Gastrocnemius medialis (tissue), 4 donors: ENCODE measurements around the gene EPN3. TPM values are rescaled to one million over a fixed set of nuclear protein-coding genes. Genes with fewer than 3 reads are reported as not detected.

Experiments used
- ATAC-seq, 2 donors: fragments of 150-250 bp; one replicate each; pipeline ENCODE4 v1.9.1; 2016
- DNase-seq, 2 donors: peaks; one replicate each; pipeline ENCODE4 v3.0.0-alpha.2; 2019
- H3K27ac ChIP-seq, 4 donors: fragments of 200-600 bp; sonication (generic); 1 replicate in 1 of 4; 2 replicates in 3 of 4; pipeline ENCODE4 v1.5.1; 2016 to 2018; ENCODE audit warnings: mild to moderate bottlenecking in 2 of 4, moderate library complexity in 1 of 4
- H3K27me3 ChIP-seq, 3 donors: fragments of 200-600 bp; sonication (generic) in 2 of 3; 1 replicate in 1 of 3; 2 replicates in 2 of 3; pipeline versions ENCODE4 v1.5.1 to v1.6.0; 2016 to 2019; ENCODE audit warnings: mild to moderate bottlenecking in 1 of 3, moderate library complexity in 1 of 3
- H3K36me3 ChIP-seq, 2 donors: fragments of 200-600 bp; sonication (generic) in 1 of 2; one replicate each; pipeline ENCODE4 v1.5.1; 2017 to 2018
- H3K4me1 ChIP-seq, 2 donors: fragments of 200-600 bp; sonication (generic) in 1 of 2; one replicate each; pipeline ENCODE4 v1.5.1; 2016 to 2017; ENCODE audit warnings: mild to moderate bottlenecking in 2 of 2
- H3K4me3 ChIP-seq, 4 donors: fragments of 200-600 bp; sonication (generic) in 3 of 4; 1 replicate in 1 of 4; 2 replicates in 3 of 4; pipeline ENCODE4 v1.5.1; 2016 to 2019; ENCODE audit warnings: mild to moderate bottlenecking in 2 of 4
- H3K9me3 ChIP-seq, 3 donors: fragments of 200-600 bp; sonication (generic) in 2 of 3; 1 replicate in 1 of 3; 2 replicates in 2 of 3; pipeline ENCODE4 v1.5.1; 2016 to 2019
- CTCF ChIP-seq, 5 experiments: fragments of 450-650 bp in 3 of 5; fragments of 200-600 bp in 2 of 5; sonication (generic) in 2 of 5; IDR thresholded peaks in 4 of 5; conservative IDR thresholded peaks in 1 of 5; 1 replicate in 4 of 5; 2 replicates in 1 of 5; pipeline ENCODE4 v1.5.1; 2016 to 2019; ENCODE audit warnings: antibody characterized with exemption in 5 of 5, mild to moderate bottlenecking in 3 of 5, moderate library complexity in 3 of 5
- POLR2A ChIP-seq, 2 donors: fragments of 450-650 bp; IDR thresholded peaks; one replicate each; pipeline ENCODE4 v1.6.1; 2017; ENCODE audit warnings: antibody characterized with exemption in 2 of 2, mild to moderate bottlenecking in 2 of 2, moderate library complexity in 2 of 2
- in situ Hi-C, 4 donors: fragments of 200-750 bp; cut with MboI; loops; one replicate each; pipeline versions ENCODE4 v1.15.0 to v1.8.0; 2017; ENCODE audit warnings: low sequenced_read_pairs in 4 of 4
- intact Hi-C: fragments of 100-400 bp; cut with DNase I; formaldehyde crosslinking; loops from one replicate; pipeline ENCODE4 v1.15.1; 2023; ENCODE audit warnings: low total_unique reads
- total RNA-seq, 4 donors: library from RNA; depleted of rRNA; stranded (reverse); fragments of >200 nt; gene quantifications; one replicate each; pipeline versions ENCODE4 v1.1.0 to v1.2.3, GENCODE V29; 2016

The EPN3 gene
- total RNA-seq, 4 donors from 2014 or later: not detected

GRCh38 chr17:50563092-50563511 lies 30.6 kb downstream of the EPN3 start:
- intact Hi-C loops: no loop called here
- no peak for ATAC-seq
- no peak for TF ChIP-seq CTCF (IDR thresholded peaks at IDR 0.05 in 4 of 5, conservative IDR thresholded peaks at IDR 0.05 in 1 of 5)
- no peak for TF ChIP-seq POLR2A (IDR thresholded peaks at IDR 0.05)

GRCh38 chr17:50564916-50565315 lies 32.4 kb downstream of the EPN3 start:
- Histone ChIP-seq H3K27ac (no peak overlapping the region), H3K36me3 (no peaks in the 10 kb centered on the region), H3K27me3 (peaks cover 45 to 70% (median 60%) of the 10 kb centered on the region in 3 donors), H3K4me3 (no peak overlapping the region), H3K9me3 (no peaks in the 10 kb centered on the region), H3K4me1 (peaks cover 4 to 19% of the 10 kb centered on the region in 2 donors)
- no peak for TF ChIP-seq CTCF (IDR thresholded peaks at IDR 0.05 in 4 of 5, conservative IDR thresholded peaks at IDR 0.05 in 1 of 5)
- TF ChIP-seq POLR2A (IDR thresholded peaks at IDR 0.05): no peak
- ATAC-seq (no peak), DNase-seq (peak in 1 of 2 donors; percentile 50)
- intact Hi-C loops: no loop called here
- in situ Hi-C loops: no loop called here

More at GRCh38 chr17:50563092-50563511, 30.6 kb downstream of the EPN3 start:
- H3K4me1 ChIP-seq: peaks cover 14 to 32% of the 10 kb centered on the region in 2 donors
- no peaks in the 10 kb centered on the region for H3K36me3 ChIP-seq
- no peak overlapping the region for H3K4me3 ChIP-seq
- no peaks in the 10 kb centered on the region for H3K9me3 ChIP-seq
- peaks cover 58 to 86% (median 76%) of the 10 kb centered on the region in 3 donors for H3K27me3 ChIP-seq
- no peak overlapping the region for H3K27ac ChIP-seq
- DNase-seq: no peak
- in situ Hi-C loops: no loop called here

DNA sequence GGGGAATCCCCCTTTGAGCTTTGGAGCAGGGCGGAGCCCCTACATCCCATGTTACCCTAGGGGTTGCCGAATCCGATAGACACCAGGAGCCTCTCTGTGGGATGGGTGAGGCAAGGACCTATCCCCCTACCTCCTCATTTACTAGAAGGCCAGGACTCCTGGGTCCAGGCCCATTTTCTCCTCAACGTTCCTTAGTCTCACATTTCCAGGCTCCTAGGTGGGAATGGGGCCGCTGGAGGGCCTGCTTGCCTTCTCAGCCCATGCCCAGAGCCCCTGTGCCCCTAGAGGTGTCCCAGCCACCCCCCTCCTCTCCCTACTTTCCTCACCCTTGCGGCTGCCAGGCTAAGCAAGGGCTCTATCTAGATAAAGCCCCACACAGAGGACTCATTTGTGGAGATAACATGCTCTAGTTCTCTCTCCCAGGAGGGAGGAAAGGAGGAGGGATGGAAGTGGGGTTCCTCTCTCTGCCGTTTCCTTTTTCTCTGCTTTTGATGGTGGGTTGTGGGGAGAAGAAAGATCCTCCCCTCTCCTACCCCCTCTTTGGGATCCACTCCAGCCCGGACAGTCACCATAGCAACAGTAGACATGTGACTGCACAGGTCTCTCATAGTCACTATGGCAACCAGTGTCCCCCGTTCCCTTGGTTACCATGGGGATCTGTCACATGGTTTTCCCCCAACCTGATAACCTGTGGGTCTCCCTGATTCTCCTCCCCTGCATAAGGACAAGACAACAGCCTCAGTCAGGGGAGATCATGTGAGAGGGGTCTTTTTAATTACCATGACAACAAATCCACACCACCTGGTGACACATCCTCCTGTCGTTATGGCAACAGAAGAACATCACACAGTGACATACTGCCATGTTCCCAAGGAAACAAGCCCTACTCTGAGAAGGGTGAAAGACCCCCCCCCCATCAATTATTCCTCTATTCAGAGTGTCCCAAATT lies 33.1 kb downstream of the EPN3 start:
- Histone ChIP-seq H3K27me3 (peaks cover 39 to 64% (median 55%) of the 10 kb centered on the region in 3 donors), H3K9me3 (no peaks in the 10 kb centered on the region), H3K4me1 (peaks cover 0 to 15% of the 10 kb centered on the region in 2 donors), H3K36me3 (no peaks in the 10 kb centered on the region), H3K27ac (no peak overlapping the region), H3K4me3 (no peak overlapping the region)
- in situ Hi-C loops (no loop called here), intact Hi-C loops (no loop called here)
- DNase-seq (no peak), ATAC-seq (no peak)
- TF ChIP-seq CTCF (IDR thresholded peaks at IDR 0.05 in 4 of 5, conservative IDR thresholded peaks at IDR 0.05 in 1 of 5) (no peak), POLR2A (IDR thresholded peaks at IDR 0.05) (no peak)

GRCh38 chr17:50566886-50567285 lies 34.4 kb downstream of the EPN3 start:
- Histone ChIP-seq H3K4me3 (no peak overlapping the region), H3K27me3 (peaks cover 32 to 52% (median 43%) of the 10 kb centered on the region in 3 donors), H3K4me1 (peaks cover 0 to 7% of the 10 kb centered on the region in 2 donors), H3K27ac (no peak overlapping the region), H3K9me3 (no peaks in the 10 kb centered on the region), H3K36me3 (no peaks in the 10 kb centered on the region)
- no peak for DNase-seq
- intact Hi-C loops: no loop called here
- TF ChIP-seq POLR2A (IDR thresholded peaks at IDR 0.05) (no peak), CTCF (IDR thresholded peaks at IDR 0.05 in 4 of 5, conservative IDR thresholded peaks at IDR 0.05 in 1 of 5) (no peak)
- in situ Hi-C loops: no loop called here
- ATAC-seq: no peak
